ENCODE results near the gene FRRS1L.

Gene FRRS1L

DNA sequence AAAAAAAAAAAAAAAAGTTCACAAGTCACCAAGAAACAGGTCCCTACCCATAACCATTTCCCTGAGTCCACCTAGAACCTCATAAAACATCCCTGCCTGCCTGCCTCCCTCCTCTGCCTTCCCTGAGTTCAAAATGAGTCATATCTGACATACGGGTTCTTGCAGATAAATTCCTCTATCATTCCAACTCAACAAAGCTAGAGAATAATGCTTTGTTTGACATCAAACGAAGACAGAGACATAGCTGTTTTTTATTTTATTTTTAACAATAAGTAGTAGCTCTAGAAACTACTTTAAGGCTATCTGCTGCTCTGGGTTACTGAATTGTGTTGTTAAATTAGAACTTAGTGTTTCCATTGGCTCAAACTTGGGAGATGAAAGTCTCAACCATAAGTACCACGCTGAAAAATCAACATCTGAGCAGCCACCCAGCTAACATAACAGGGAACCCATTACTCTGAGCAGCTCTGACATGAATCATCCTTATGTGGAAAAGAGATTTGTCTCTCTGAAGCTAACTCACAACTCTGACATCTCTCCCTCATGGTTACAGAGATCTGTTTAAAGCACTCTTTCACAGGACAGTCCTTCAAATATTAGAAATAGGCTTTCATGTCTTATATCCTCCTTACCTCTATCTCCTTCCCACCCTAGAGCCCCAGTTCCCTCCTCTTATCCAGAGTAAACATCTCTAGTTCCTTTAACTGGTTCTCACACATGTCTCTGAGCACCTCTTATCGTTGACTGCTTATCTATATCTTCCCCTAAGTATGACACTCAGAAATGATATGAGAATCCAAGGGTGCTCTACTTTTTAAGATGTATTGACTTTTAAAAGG, 59.4 kb downstream of the FRRS1L start:
- DNase-seq (ENCODE audit: low read depth, low spot score): no peak

DNA sequence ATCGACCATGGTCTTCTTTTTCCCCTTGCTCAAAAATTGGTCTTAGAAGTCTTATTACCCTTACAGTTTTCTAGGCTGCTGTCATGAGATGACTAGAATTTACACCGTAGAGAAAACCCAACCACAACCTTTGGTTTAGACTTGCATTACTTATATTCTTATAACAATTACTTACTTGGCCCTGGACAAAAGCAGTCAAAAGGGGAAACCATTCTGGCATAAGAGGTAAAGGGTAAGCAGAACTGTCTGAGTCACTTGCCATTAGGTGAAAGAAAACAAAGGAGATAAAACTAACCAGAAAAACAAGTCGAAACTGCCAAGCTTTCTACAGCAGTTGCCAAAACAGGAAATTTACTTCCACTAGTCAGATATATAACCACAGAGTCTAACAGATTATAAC, 65.2 kb downstream of the FRRS1L start:
- no peak for DNase-seq (ENCODE audit: low read depth, low spot score)

DNA sequence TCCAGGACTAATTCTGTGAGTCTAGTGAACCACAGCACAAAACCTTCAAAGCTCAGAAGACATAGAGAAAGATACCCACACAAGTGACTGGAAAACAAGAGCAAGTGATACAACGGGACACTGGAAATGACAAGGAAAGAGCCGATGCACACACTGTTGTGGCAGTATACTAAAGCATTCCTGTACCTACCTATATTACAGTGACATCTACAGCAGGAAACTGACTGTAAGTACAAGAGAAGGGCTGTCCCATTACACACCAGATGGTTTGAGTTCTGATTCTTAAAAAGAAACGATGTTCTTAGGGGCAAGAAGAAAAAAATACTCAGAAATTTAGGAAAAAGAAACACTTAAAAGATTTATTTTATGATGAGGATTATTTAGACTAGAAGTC, 65.8 kb downstream of the FRRS1L start:
- DNase-seq (ENCODE audit: low read depth, low spot score): no peak

DNA sequence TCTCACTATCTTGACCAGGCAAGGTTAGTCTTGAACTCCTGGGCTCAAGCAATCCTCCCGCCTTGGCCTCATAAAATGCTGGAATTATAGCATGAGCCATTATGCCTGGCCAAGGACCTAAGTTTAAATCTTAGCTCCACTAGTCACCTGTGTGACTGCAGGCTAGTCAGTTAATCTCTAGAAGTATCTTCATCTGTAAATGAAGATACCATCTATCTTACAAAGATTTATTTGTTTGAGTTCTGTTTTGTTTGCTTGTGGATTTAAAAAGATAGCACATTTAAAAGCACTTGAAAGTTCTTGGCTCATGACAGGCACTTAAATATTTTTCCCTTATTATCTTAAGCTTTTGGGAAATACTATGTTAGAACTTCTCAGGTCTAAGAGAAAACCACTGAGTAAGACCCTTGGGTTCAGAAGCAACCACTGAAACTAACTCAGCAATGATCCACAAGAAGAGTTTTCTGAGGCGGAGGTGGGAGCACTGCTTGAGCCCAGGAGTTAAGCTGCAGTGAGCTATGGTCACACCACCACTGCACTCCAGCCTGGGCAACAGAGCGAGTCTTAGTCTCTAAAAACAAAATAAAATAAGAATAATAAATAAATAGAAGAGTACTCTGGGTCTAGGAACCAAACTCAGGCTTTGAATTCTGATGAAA, 66.4 kb downstream of the FRRS1L start:
- DNase-seq (ENCODE audit: low read depth, low spot score): no peak

- DNase-seq (ENCODE audit: low read depth, low spot score): no peak
Measured at GRCh38 chr9:109098960-109099308, 68.1 kb downstream of the FRRS1L start.

DNA sequence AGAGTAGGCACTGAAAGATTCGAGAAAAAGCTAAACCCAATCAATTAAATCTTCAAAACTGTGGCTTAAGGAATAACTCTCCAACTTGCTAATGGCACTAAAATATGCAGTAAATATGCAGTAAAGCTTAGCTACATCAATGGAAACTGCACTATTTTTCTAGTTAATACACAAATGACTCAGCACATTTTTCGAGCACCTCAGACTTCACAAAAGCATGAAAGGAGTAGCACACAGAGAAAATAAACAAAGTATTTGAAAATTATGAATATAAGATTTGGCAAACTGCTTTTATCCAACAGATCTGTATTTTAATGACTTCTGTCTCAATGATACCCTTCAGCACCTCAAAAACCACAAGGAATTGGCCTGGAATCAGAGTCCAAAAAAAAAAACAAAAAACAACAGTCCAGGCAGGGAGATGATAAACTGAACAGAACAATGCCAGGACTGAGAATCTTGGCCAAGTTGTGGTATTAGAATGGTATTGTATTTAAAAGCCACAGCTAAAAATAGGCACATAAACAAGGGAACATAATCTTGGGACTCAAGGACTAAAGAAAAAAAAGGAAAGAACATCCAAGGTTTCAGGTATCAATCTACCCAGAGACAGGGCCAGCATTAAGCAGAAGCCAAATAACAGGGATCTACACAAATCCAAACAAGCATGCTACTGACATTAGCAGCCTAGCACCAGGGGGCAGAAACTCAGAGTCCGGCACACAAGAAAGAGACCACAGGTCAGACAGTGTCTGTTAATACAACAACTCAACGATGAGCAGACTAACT, 68.7 kb downstream of the FRRS1L start:
- no peak for DNase-seq (ENCODE audit: low read depth, low spot score)

DNA sequence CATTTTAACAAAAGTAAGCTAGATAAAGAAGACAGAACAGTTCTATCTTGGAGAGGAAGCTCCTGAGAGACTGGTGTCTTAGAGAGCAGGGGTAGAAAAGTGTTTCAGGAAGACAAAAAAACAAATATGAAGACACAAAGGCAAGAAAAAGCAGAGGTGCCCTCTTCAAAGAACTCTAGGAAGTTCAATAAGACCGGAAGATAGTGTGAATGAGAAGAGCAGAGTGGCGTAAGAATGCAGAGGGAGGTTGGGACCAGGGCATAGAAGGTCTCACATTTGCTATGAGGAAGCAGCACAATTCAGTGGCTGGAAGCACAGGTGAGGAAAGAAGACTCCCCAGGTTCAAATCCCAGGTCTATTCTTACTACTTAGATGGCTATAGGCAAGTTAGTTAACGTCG, 69.9 kb downstream of the FRRS1L start:
- no peak for DNase-seq (ENCODE audit: low read depth, low spot score)

DNA sequence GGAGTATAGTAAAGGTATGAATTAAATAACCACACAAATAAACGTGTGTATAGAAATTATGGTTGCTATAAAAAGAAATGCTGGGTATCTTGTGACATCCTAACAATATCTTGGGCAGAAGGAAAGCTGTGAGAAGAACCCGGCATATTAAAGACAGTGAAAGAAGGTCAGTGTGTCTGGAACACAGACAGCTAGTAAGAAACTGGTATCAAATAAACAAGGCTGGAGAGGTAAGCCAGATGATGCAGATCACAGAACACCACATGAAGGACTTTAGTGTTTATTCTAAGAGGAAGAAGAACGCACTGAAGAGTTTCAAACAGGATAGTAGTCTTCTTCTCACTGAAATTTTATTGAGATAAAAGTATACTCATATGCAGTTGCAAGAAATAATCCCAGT, 71.7 kb downstream of the FRRS1L start:
- no peak for DNase-seq (ENCODE audit: low read depth, low spot score)

- no peak for DNase-seq (ENCODE audit: low read depth, low spot score)
Measured at GRCh38 chr9:109094268-109094667, 72.8 kb downstream of the FRRS1L start.

DNA sequence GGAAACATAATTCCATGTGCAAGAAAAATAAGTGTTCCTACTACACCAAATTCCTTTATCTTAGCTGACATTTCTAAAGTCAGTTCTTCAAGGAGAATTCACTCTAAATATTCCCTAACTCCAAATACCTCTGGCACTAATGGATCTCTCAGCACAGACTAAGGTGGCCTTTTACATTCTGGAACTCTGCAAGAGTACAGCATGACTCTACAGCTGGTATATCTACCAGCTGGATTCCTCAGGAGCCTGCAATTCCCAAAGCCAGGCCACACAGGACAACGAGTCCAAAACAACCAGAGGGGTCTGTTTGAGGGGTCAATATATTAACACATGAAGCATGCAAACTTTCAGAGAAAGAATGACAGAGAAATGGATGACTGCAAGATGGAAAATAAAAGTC, 74.5 kb downstream of the FRRS1L start:
- no peak for DNase-seq (ENCODE audit: low read depth, low spot score)

DNA sequence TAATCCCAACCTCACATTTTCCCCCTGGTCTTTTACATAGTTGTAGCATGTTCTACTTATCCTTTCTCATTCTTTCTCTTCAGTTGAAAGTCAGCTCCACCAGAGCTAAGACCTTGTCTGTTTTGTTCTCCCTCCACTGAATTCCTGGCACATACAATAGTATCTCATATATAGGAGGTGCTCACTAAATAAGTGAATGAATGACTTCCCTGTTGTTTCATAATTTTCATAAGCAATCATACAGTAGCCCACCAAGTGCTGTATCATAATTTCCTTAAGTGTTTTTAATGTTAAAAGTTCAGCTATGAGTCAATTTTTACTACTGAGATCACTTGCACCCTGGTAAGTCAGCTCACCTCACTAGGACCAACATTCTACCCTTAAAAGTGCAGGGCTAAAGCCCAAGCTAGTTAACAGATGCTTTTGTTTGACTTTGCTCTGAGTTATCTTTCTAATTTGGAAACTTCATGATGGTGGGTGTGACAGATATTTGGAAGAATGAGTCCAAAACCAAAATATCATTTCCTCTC, 74.9 kb downstream of the FRRS1L start:
- no peak for DNase-seq (ENCODE audit: low read depth, low spot score)

DNA sequence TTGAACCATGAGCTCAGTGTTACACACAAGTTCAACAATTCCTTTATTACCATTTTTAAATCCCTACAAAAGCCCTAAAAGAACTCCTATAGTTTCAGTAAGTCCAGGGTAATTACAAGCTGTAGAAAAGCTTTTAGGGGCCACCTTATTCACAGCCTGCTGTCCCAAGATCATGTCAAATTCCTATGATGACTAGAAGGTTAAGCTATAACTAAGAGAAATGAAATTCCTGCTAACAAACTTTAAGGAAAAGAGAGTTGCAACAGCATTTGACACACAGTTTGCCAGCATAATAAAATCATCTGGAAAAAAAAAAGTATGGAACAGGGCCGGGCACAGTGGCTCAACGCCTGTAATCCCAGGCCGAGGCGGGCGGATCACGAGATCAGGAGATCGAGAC, 78.8 kb downstream of the FRRS1L start:
- no peak for DNase-seq (ENCODE audit: low read depth, low spot score)

DNA sequence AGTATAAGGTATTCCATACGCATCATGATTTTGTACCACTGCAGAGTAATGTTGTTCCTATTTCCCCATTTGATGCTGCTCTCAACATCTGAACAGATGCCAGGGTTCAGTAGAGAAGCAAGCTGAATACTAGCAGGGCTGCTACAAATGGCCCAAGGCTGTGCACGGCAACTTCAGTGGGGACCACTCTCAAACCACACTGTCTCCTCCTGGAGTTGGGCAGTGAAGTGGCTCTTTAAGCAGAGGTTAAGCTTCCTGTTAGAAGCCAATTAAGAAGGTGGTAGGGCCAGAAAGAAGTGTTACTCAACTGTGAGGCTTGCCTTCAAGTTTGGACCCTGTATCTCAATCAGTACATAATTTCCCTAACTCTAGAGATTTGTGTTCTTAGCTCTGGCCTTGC, 79.3 kb downstream of the FRRS1L start:
- DNase-seq (ENCODE audit: low read depth, low spot score): no peak

GRCh38 chr9:109086221-109086620, 80.8 kb downstream of the FRRS1L start:
- DNase-seq (ENCODE audit: low read depth, low spot score): no peak

- DNase-seq (ENCODE audit: low read depth, low spot score): no peak
Measured at GRCh38 chr9:109085510-109085909, 81.5 kb downstream of the FRRS1L start.

GRCh38 chr9:109083813-109084405, 83.1 kb downstream of the FRRS1L start:
- no peak for DNase-seq (ENCODE audit: low read depth, low spot score)

DNA sequence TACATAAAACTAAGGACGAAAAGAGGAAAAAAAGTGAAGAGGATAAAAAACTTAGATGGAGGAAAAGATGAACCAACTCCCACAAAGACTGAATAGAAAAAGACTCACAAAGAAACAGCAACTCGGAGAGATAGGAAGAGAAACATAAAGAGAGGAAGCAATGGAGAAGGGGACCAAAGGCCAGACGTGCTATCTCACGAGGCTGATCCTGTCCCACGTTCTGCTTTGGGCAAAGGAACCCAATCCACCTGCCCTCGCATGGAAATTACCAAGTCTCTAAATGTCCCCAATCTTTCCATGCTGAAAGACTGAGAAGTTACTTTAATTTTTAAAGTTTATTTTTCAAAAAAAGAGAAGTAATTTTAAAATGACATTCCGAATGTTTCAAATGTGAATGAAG, 83.9 kb downstream of the FRRS1L start:
- DNase-seq (ENCODE audit: low read depth, low spot score): no peak

GRCh38 chr9:109082091-109082620, 84.9 kb downstream of the FRRS1L start:
- no peak for DNase-seq (ENCODE audit: low read depth, low spot score)

Measured in activated naive CD8-positive, alpha-beta T cell treated with anti-CD3 and anti-CD28 coated beads, Interleukin-2, amount 50 U/mL, for 16 hours (primary cell).